ENCODE measurements around the gene UCN2. TPM values are rescaled to one million over a fixed set of nuclear protein-coding genes. Genes with fewer than 3 reads are reported as not detected.

Gene UCN2
- total RNA-seq, 4 donors from 2014 or later: 0.49 TPM; not detected in 3

DNA sequence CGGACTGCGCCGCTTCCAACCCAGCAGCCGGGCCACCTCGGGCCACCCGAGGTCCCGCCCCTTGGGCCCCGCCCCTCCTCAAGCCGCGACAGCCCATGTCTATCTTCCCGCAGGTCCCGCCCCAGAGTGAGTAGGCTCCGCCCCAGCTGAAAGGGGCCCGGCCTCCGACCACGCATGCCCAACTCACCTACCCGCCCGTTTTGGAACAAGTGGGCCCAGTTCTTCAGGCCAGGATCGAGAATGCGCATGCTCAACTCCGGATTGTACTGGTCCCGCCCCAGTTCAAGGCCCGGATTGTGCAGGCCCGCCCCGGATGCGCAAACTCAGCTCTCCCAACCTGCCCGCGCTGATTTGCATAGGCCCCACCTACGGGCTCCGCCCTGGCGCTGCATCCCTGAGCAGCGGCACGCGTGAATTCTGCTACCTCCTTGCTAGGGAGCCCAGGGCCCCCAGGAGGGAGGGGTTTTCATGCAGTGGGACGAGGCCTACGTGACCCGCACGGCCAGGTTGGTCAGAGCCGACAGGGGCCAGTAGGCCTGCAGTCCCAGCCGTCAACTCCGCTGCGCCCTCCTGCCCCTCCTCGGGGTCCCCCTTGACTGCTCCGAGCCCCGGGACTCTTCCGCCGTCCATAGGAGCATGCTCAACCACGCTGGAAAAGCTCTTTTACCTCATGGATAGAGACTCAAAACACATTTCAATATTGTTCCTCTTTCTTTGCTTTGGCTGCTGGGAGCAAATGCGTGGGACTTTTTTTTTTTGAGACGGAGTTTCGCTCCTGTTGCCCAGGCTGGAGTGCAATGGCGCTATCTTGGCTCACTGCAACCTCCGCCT, 6.6 kb downstream of the UCN2 start, which contains the start of gene PFKFB4:
PFKFB4 (minus strand) TSS at position 8 of the 831 bp plus-strand sequence. CDS start 26 bp downstream, outside the sequence.
- H3K36me3 ChIP-seq: no peaks in the 10 kb centered on the region
- no peaks in the 10 kb centered on the region for H3K9me3 ChIP-seq
- intact Hi-C loops (cut with DNase I; ENCODE audit: low total_unique reads): no loop called here
- H3K4me3 ChIP-seq: peak within 1 kb of the TSS; percentile 49 to 53
- H3K4me1 ChIP-seq: no peaks in the 10 kb centered on the region
- peak; percentile 100 for DNase-seq
- TF ChIP-seq, protein P1, sequence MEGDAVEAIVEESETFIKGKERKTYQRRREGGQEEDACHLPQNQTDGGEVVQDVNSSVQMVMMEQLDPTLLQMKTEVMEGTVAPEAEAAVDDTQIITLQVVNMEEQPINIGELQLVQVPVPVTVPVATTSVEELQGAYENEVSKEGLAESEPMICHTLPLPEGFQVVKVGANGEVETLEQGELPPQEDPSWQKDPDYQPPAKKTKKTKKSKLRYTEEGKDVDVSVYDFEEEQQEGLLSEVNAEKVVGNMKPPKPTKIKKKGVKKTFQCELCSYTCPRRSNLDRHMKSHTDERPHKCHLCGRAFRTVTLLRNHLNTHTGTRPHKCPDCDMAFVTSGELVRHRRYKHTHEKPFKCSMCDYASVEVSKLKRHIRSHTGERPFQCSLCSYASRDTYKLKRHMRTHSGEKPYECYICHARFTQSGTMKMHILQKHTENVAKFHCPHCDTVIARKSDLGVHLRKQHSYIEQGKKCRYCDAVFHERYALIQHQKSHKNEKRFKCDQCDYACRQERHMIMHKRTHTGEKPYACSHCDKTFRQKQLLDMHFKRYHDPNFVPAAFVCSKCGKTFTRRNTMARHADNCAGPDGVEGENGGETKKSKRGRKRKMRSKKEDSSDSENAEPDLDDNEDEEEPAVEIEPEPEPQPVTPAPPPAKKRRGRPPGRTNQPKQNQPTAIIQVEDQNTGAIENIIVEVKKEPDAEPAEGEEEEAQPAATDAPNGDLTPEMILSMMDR (IDR thresholded peaks at IDR 0.05): peak in 3 of 4 experiments; percentile 8 to 37 (median 29)
- TF ChIP-seq POLR2A (IDR thresholded peaks at IDR 0.05): peak; percentile 14 to 15
- H3K27me3 ChIP-seq: no peaks in the 10 kb centered on the region
- peak within 1 kb of the TSS; percentile 61 to 73 for H3K27ac ChIP-seq

GRCh38 chr3:48555949-48556795, 7.4 kb downstream of the UCN2 start:
- Histone ChIP-seq H3K36me3 (no peaks in the 10 kb centered on the region), H3K27me3 (no peaks in the 10 kb centered on the region), H3K27ac (peak overlapping the region; percentile 61 to 73), H3K9me3 (no peaks in the 10 kb centered on the region), H3K4me1 (no peaks in the 10 kb centered on the region), H3K4me3 (peak overlapping the region; percentile 39 to 49)
- intact Hi-C loops (cut with DNase I; ENCODE audit: low total_unique reads): no loop called here
- DNase-seq: no peak
- no peak for TF ChIP-seq POLR2A (IDR thresholded peaks at IDR 0.05)
- TF ChIP-seq, protein P1 (IDR thresholded peaks at IDR 0.05): no peak

- Histone ChIP-seq H3K27me3 (no peaks in the 10 kb centered on the region), H3K4me3 (no peak overlapping the region), H3K9me3 (no peaks in the 10 kb centered on the region), H3K27ac (no peak overlapping the region), H3K36me3 (no peaks in the 10 kb centered on the region), H3K4me1 (no peaks in the 10 kb centered on the region)
- TF ChIP-seq POLR2A (IDR thresholded peaks at IDR 0.05): no peak
- TF ChIP-seq, protein P1 (IDR thresholded peaks at IDR 0.05): no peak
- intact Hi-C loops (cut with DNase I; ENCODE audit: low total_unique reads): no loop called here
- no peak for DNase-seq
Observed at GRCh38 chr3:48555231-48555948, 8.2 kb downstream of the UCN2 start.

DNA sequence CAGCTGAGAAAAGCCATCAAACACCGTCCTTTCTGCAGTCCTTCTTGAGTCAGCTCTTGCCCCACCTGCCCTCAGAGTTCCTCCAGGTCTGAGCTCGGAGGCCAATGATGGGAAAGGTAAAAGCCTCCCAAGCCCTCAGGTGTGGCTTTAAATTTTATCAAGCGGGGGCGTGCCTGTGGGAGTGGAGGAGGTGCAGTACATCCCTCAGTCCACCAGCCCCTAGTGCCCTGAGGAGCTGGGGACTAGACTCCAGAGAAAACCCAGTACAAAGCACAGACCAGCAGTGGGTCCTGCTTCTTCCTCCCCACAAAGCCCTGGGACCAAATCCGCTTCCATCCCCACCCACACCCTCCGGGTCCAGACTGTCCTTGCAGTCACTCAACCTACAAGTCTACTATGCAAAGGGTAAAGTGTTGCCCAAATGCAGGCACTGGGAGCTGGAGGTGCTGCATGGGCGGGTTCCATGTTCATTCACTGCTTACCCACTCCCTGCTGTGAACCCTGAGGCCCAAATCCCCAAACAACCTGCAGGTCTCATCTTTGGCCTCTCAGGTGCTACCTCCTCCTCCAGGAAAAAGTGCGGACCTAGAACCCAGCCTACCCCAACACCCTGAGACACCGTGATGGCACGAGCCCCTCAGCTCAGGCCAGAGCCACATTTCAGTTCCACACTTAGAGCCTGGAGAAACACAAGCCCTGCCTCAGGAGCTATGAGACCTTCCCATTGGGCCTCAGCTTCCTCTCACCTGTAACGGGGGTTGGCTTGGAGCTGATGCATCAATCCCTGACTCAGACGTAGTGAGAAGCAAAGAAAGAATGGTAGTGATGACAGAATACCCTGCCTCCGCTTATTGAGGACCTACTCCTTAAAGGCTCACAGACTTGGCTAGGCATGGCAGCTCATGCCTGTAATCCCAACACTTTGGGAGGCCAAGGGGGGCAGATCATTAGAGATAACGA, 9.4 kb downstream of the UCN2 start:
- Histone ChIP-seq H3K27me3 (no peaks in the 10 kb centered on the region), H3K27ac (no peak overlapping the region), H3K9me3 (no peaks in the 10 kb centered on the region), H3K36me3 (no peaks in the 10 kb centered on the region), H3K4me1 (no peaks in the 10 kb centered on the region), H3K4me3 (no peak overlapping the region)
- intact Hi-C loops (cut with DNase I; ENCODE audit: low total_unique reads): no loop called here
- no peak for DNase-seq
- no peak for TF ChIP-seq POLR2A (IDR thresholded peaks at IDR 0.05)
- TF ChIP-seq, protein P1 (IDR thresholded peaks at IDR 0.05): no peak

Measured in uterus (tissue), 4 donors.